Heart left ventricle (tissue), 13 donors: Measurements from ENCODE around the gene ZNF853.

Experiments
- POLR2A ChIP-seq, 2 donors: fragments of 450-650 bp; IDR thresholded peaks; one replicate each; pipeline ENCODE4 v1.6.1; 2017; ENCODE audit warnings: antibody characterized with exemption in 2 of 2, mild to moderate bottlenecking in 2 of 2, moderate library complexity in 2 of 2
- TF ChIP-seq, protein P1 (sequence below), 12 donors: fragments of 200-600 bp; sonication (generic) in 4 of 12; IDR thresholded peaks; one replicate each; pipeline versions ENCODE4 v1.5.0 to v1.8.0; 2018 to 2022; ENCODE audit warnings: antibody characterized with exemption in 12 of 12, mild to moderate bottlenecking in 5 of 12
- donor health status: ischemic (EF 13 %, LVEDD 7.1; RV severe dilation, severe dysfunction).
- donor health status: DM: no; HTN: yes; CAD: no.
- donor health status: DM: no; HTN: no; CAD: no.
- donor health status: ischemic (EF 25% LVEDD 6.9; RV normal size, moderate dysfunction).
- donor health status: ischemic (EF 25% LVEDD 5.7; RV mildly dilated, moderate dysfunction).
- donor health status: ischemic (EF 35%, LVEDD 5.7; RV mildly dilated, moderate dysfunction).
- donor health status: nonischemic (EF 11% LVEDD 7.7; RV severe dilation, severe dysfunction).
- donor health status: DM: yes; HTN: yes; CAD: no.
- donor health status: PGD.
- donor health status: ischemic (EF 29% LVEDD 5.4; RV normal size, mild dysfunction).
- donor health status: nonischemic (EF 23%, LVEDD 6.1; RV moderate dilation, normal function).

DNA sequence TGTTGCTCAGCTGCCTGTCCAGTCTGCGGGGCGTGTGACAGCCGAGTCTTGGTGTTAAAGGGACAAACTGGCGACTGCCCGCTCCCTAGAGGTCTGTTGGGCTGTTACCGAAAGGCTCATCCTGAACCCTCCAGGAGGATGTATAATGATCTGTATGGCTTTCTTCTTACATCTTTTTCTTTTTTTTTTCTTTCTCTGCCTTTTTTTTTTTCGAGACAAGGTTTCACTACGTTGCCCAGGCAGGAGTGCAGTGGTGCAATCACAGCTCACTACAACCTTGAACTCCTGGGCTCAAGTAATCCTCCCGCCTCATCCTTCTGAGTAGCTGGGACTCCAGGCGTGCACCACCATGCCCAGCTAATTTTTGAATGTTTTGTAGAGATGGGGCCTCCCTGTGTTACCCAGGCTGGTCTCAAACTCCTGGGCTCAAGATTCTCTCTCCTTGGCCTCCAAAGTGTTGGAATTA, 24.7 kb upstream of the ZNF853 start:
- TF ChIP-seq POLR2A (IDR thresholded peaks at IDR 0.05) = no peak
- TF ChIP-seq, protein P1, sequence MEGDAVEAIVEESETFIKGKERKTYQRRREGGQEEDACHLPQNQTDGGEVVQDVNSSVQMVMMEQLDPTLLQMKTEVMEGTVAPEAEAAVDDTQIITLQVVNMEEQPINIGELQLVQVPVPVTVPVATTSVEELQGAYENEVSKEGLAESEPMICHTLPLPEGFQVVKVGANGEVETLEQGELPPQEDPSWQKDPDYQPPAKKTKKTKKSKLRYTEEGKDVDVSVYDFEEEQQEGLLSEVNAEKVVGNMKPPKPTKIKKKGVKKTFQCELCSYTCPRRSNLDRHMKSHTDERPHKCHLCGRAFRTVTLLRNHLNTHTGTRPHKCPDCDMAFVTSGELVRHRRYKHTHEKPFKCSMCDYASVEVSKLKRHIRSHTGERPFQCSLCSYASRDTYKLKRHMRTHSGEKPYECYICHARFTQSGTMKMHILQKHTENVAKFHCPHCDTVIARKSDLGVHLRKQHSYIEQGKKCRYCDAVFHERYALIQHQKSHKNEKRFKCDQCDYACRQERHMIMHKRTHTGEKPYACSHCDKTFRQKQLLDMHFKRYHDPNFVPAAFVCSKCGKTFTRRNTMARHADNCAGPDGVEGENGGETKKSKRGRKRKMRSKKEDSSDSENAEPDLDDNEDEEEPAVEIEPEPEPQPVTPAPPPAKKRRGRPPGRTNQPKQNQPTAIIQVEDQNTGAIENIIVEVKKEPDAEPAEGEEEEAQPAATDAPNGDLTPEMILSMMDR (IDR thresholded peaks at IDR 0.05) = no peak
